H1 (cell line): ENCODE results near the gene MBD3L4. TPM values are rescaled to one million over a fixed set of nuclear protein-coding genes. Genes with fewer than 3 reads are reported as not detected.

ENCODE experiments used
- CTCF ChIA-PET: fragments of 300-600 bp; sonication (Branson Sonifier 250); formaldehyde crosslinking; loops from one replicate; lab custom pipeline; 2021; ENCODE audit not compliant: partially characterized antibody; lab: Charles Lee
- POLR2A ChIA-PET: fragments of 300-600 bp; sonication (Branson Sonifier 250); formaldehyde crosslinking; loops from one replicate; lab custom pipeline; 2021; ENCODE audit warnings: inconsistent platforms; ENCODE audit not compliant: partially characterized antibody; lab: Charles Lee
- DNase-seq, 2 experiments: peaks; one replicate each; pipeline versions ENCODE4 v3.0.0 to v3.0.0-alpha.2; 2010 to 2022; ENCODE audit warnings: low spot score in 2 of 2, low read depth in 1 of 2, mixed read lengths in 1 of 2
- FAIRE-seq: peaks from 2 replicates; lab custom pipeline; 2011; peaks lifted over from hg19 to GRCh38; lab: Jason Lieb, UNC
- H2AFZ ChIP-seq: 2 replicates; pipeline ENCODE4 v1.8.1; 2012; ENCODE audit warnings: low read length, inconsistent platforms
- H2AK5ac ChIP-seq: 2 replicates; pipeline ENCODE4 v1.6.1; 2013; ENCODE audit warnings: low read depth, low read length
- H2BK120ac ChIP-seq: replicated peaks from 2 replicates; pipeline ENCODE3; 2013; ENCODE audit warnings: low read depth, low read length, inconsistent platforms
- H2BK12ac ChIP-seq: 2 replicates; pipeline ENCODE4 v1.6.1; 2013; ENCODE audit warnings: low read depth, low read length
- H2BK15ac ChIP-seq: 2 replicates; pipeline ENCODE4 v1.6.1; 2013; ENCODE audit warnings: low read length
- H2BK20ac ChIP-seq: 2 replicates; pipeline ENCODE4 v1.6.1; 2013; ENCODE audit warnings: low read length
- H2BK5ac ChIP-seq: 2 replicates; pipeline ENCODE4 v1.6.1; 2013; ENCODE audit warnings: low read depth, low read length
- H3K14ac ChIP-seq: 2 replicates; pipeline ENCODE4 v1.6.1; 2013; ENCODE audit warnings: inconsistent platforms; ENCODE audit not compliant: insufficient read length
- H3K18ac ChIP-seq: 2 replicates; pipeline ENCODE4 v1.6.1; 2013; ENCODE audit warnings: low read length; ENCODE audit errors: extremely low read depth
- H3K23ac ChIP-seq: 2 replicates; pipeline ENCODE4 v1.6.1; 2013; ENCODE audit warnings: inconsistent platforms; ENCODE audit not compliant: insufficient read length
- H3K23me2 ChIP-seq: 2 replicates; pipeline ENCODE4 v1.6.1; 2013; ENCODE audit warnings: low read depth, low read length
- H3K27ac ChIP-seq: 2 replicates; pipeline ENCODE4 v1.6.1; 2011; ENCODE audit warnings: low read depth, low read length, inconsistent platforms
- H3K27me3 ChIP-seq, 4 experiments: replicated peaks in 1 of 4; 1 replicate in 1 of 4; 2 replicates in 3 of 4; pipeline versions ENCODE4 v1.6.1 to v1.8.1; 2011 to 2013; ENCODE audit warnings: low read length in 3 of 4, mild to moderate bottlenecking in 3 of 4, inconsistent platforms in 2 of 4, mixed read lengths in 2 of 4, moderate library complexity in 1 of 4; ENCODE audit not compliant: control insufficient read depth in 3 of 4, insufficient read depth in 3 of 4; ENCODE audit errors: extremely low read depth in 1 of 4
- H3K36me3 ChIP-seq, 4 experiments: 2 replicates each; pipeline versions ENCODE4 v1.6.1 to v1.8.1; 2011 to 2013; ENCODE audit warnings: mild to moderate bottlenecking in 4 of 4, low read length in 3 of 4, moderate library complexity in 2 of 4, control low read depth in 1 of 4, inconsistent platforms in 1 of 4; ENCODE audit not compliant: insufficient read depth in 4 of 4, control insufficient read depth in 2 of 4
- H3K4ac ChIP-seq: replicated peaks from 2 replicates; pipeline ENCODE3; 2013; ENCODE audit warnings: low read length, low read depth, mixed read lengths, inconsistent platforms; ENCODE audit not compliant: insufficient read length
- H3K4me1 ChIP-seq, 4 experiments: replicated peaks in 1 of 4; 1 replicate in 1 of 4; 2 replicates in 3 of 4; pipeline versions ENCODE4 v1.6.1 to v1.8.1; 2011 to 2013; ENCODE audit warnings: low read length in 3 of 4, inconsistent platforms in 2 of 4, mixed read lengths in 1 of 4; ENCODE audit not compliant: insufficient read depth in 4 of 4, control insufficient read depth in 3 of 4
- H3K4me2 ChIP-seq, 2 experiments: 2 replicates each; pipeline versions ENCODE4 v1.6.1 to v1.8.1; 2011 to 2013; ENCODE audit warnings: low read depth in 2 of 2, low read length in 2 of 2, control low read depth in 1 of 2, inconsistent platforms in 1 of 2, mild to moderate bottlenecking in 1 of 2; ENCODE audit not compliant: insufficient read depth in 1 of 2
- H3K4me3 ChIP-seq, 4 experiments: fragments of 200-600, 300-600 bp in 1 of 4; sonication (generic), shearing (Covaris generic), sonication (Bioruptor Twin) in 1 of 4; 2 replicates each; pipeline versions ENCODE4 v1.5.1 to v1.8.1; 2011 to 2016; ENCODE audit warnings: low read length in 4 of 4, low read depth in 3 of 4, control low read depth in 2 of 4, inconsistent platforms in 2 of 4, mild to moderate bottlenecking in 2 of 4, mixed read lengths in 1 of 4, moderate library complexity in 1 of 4; ENCODE audit not compliant: insufficient read depth in 2 of 4; ENCODE audit errors: extremely low read depth in 1 of 4
- H3K56ac ChIP-seq: replicated peaks from 2 replicates; pipeline ENCODE3; 2013; ENCODE audit warnings: low read depth, mild to moderate bottlenecking, mixed read lengths, low read length, inconsistent platforms; ENCODE audit not compliant: insufficient read length
- H3K79me1 ChIP-seq: 2 replicates; pipeline ENCODE4 v1.6.1; 2013; ENCODE audit warnings: low read depth, low read length, control low read depth
- H3K79me2 ChIP-seq, 2 experiments: 2 replicates each; pipeline versions ENCODE4 v1.6.1 to v1.8.1; 2012 to 2013; ENCODE audit warnings: low read length in 2 of 2, mild to moderate bottlenecking in 2 of 2, inconsistent platforms in 1 of 2; ENCODE audit not compliant: insufficient read depth in 2 of 2, control insufficient read depth in 1 of 2
- H3K9ac ChIP-seq, 4 experiments: replicated peaks in 1 of 4; 1 replicate in 1 of 4; 2 replicates in 3 of 4; pipeline versions ENCODE4 v1.6.1 to v1.8.1; 2011 to 2013; ENCODE audit warnings: low read depth in 3 of 4, low read length in 3 of 4, control low read depth in 2 of 4, mild to moderate bottlenecking in 2 of 4, moderate library complexity in 2 of 4, inconsistent platforms in 1 of 4; ENCODE audit errors: extremely low read depth in 1 of 4
- H3K9me3 ChIP-seq, 2 experiments: 2 replicates each; pipeline versions ENCODE4 v1.6.1 to v1.8.1; 2012 to 2013; ENCODE audit warnings: mild to moderate bottlenecking in 2 of 2, moderate library complexity in 2 of 2, control low read depth in 1 of 2, inconsistent platforms in 1 of 2, low read depth in 1 of 2, low read length in 1 of 2, mixed read lengths in 1 of 2; ENCODE audit not compliant: insufficient read depth in 2 of 2
- H4K20me1 ChIP-seq, 2 experiments: replicated peaks in 1 of 2; 2 replicates each; pipeline versions ENCODE3 to v1.8.1; 2011 to 2013; ENCODE audit warnings: inconsistent platforms in 2 of 2, low read length in 2 of 2, mild to moderate bottlenecking in 1 of 2; ENCODE audit not compliant: insufficient read depth in 2 of 2, control insufficient read depth in 1 of 2
- H4K5ac ChIP-seq: 2 replicates; pipeline ENCODE4 v1.6.1; 2013; ENCODE audit warnings: low read length, low read depth, mixed read lengths, inconsistent platforms; ENCODE audit not compliant: insufficient read length
- H4K8ac ChIP-seq: 2 replicates; pipeline ENCODE4 v1.8.0; 2013; ENCODE audit warnings: mild to moderate bottlenecking, moderate library complexity, low read length, inconsistent platforms; ENCODE audit not compliant: insufficient read depth; ENCODE audit errors: extremely low read depth
- H4K91ac ChIP-seq: replicated peaks from 2 replicates; pipeline ENCODE3; 2013; ENCODE audit warnings: low read length, mixed read lengths, inconsistent platforms; ENCODE audit not compliant: insufficient read length
- CBX8 ChIP-seq: fragments of 300-800, 300-1000 bp; sonication (generic); IDR thresholded peaks from 2 replicates; pipeline ENCODE4 v1.7.1; 2016; ENCODE audit warnings: low read depth, low read length, borderline replicate concordance
- CEBPB ChIP-seq: IDR thresholded peaks from 2 replicates; pipeline ENCODE4 v1.6.1; 2012; ENCODE audit warnings: low read depth, low read length
- CREB1 ChIP-seq: IDR thresholded peaks from 2 replicates; pipeline ENCODE4 v1.6.1; 2012; ENCODE audit warnings: inconsistent platforms
- GABPA ChIP-seq: IDR thresholded peaks from 2 replicates; pipeline ENCODE4 v1.6.1; 2011; ENCODE audit warnings: mild to moderate bottlenecking, low read length, moderate library complexity, borderline replicate concordance; ENCODE audit not compliant: insufficient read depth
- HDAC6 ChIP-seq: IDR thresholded peaks from one replicate; pipeline ENCODE4 v1.7.1; 2012; ENCODE audit warnings: low read depth, mild to moderate bottlenecking, inconsistent platforms, low read length, moderate library complexity
- KDM1A ChIP-seq: fragments of 200-600, 300-600 bp; sonication (generic); IDR thresholded peaks from 2 replicates; pipeline ENCODE4 v1.7.1; 2016; ENCODE audit warnings: mild to moderate bottlenecking, low read length, borderline replicate concordance
- SP1 ChIP-seq: IDR thresholded peaks from 2 replicates; pipeline ENCODE4 v1.6.1; 2011; ENCODE audit warnings: low read depth, low read length
- WGBS, 2 experiments: shearing (Covaris generic) in 1 of 2; methylation state at CpG; one replicate each; pipeline versions ENCODE4 v1.1.6 to v1.1.7; 2013 to 2015; ENCODE audit warnings: low lambda C conversion rate in 2 of 2, mixed read lengths in 2 of 2, inconsistent platforms in 1 of 2, low coverage in 1 of 2, missing lambda C conversion rate in 1 of 2; ENCODE audit not compliant: insufficient replicate concordance in 2 of 2, insufficient coverage in 1 of 2, insufficient read length in 1 of 2; ENCODE audit errors: extremely low coverage in 1 of 2, missing lambda C conversion rate in 1 of 2; 5-methylcytosine and 5-hydroxymethylcytosine counted together
- polyA plus RNA-seq, 7 experiments: library from polyadenylated mRNA; depleted of rRNA in 3 of 7; stranded (reverse) in 5 of 7; unstranded in 2 of 7; fragments of >200 nt in 5 of 7; fragments of 200-250 nt in 2 of 7; gene quantifications; 1 replicate in 5 of 7; 2 replicates in 1 of 7; 4 replicates in 1 of 7; pipeline versions ENCODE4 v1.2.1 to v1.2.3, GENCODE V29; 2011 to 2013; ENCODE audit warnings: missing spikeins in 2 of 7, mixed read lengths in 2 of 7
- total RNA-seq: library from RNA; stranded (reverse); fragmentation: NEBNext Ultra II Directional; extraction: Animal tissue kit (Norgen Biotek cat#: 25700); gene quantifications from 2 replicates; pipeline ENCODE4 v1.2.1, GENCODE V29; 2021
- TF ChIP-seq, protein P1 (sequence below): IDR thresholded peaks from 2 replicates; pipeline ENCODE4 v1.6.1; 2012; ENCODE audit warnings: low read length, inconsistent platforms

The MBD3L4 gene
- total and polyA plus RNA-seq, 2 of the 8 experiments (the other 6 are each of a cell fraction or from before 2014, with no cell fraction given), result not detected

DNA sequence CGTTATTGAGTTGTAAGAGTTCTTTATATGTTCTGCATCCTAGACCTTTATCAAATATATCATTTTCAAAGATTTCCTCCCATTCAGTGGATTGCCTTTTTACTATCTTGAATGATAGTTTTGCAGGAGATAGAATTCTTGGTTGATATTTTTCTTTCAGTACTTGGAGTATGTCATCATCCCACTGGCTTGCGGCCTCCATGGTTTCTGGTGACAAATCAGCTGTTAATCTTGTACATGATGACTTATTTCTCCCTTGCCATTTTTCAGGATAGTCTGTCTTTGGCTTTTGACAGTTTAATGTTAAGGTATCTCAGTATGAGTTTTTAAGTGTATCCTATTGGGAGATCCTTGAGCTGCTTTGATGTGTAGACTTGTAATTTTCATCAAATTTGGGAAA, 38.0 kb upstream of the MBD3L4 start:
- H2BK15ac ChIP-seq, result no peak overlapping the region
- H3K18ac ChIP-seq, result no peak overlapping the region
- no peak overlapping the region for H4K5ac ChIP-seq
- H3K23ac ChIP-seq, result no peak overlapping the region
- H3K27me3 ChIP-seq, result no peaks in the 10 kb centered on the region
- H2BK5ac ChIP-seq, result no peak overlapping the region
- peaks cover 34 to 96% (median 68%) of the 10 kb centered on the region in 4 experiments for H3K36me3 ChIP-seq
- no peak overlapping the region for H3K56ac ChIP-seq
- H3K9me3 ChIP-seq, result peaks cover 52 to 69% of the 10 kb centered on the region in 2 experiments
- H3K79me1 ChIP-seq, result no peaks in the 10 kb centered on the region
- no peak overlapping the region for H3K9ac ChIP-seq
- no peak overlapping the region for H2AK5ac ChIP-seq
- H3K79me2 ChIP-seq, result no peaks in the 10 kb centered on the region
- no peaks in the 10 kb centered on the region for H3K4me1 ChIP-seq
- no peak overlapping the region for H3K14ac ChIP-seq
- H2BK120ac ChIP-seq, result no peak overlapping the region
- POLR2A ChIA-PET, result interaction anchor here (1.5 kb wide), 1 partner anchor 8 kb away, joined by 6 read pairs; no protein-coding TSS in a partner anchor
- no peak overlapping the region for H2BK12ac ChIP-seq
- WGBS, 2 experiments, result 98% methylated on average over 2 of the region's 2 CpGs; no CpG with 5 or more reads in 1 of the 2 experiments
- H2BK20ac ChIP-seq, result no peak overlapping the region
- no peak overlapping the region for H3K4me3 ChIP-seq
- DNase-seq, result no peak
- no peaks in the 10 kb centered on the region for H3K23me2 ChIP-seq
- H3K4me2 ChIP-seq, result no peak overlapping the region
- FAIRE-seq, result no peak
- no peak overlapping the region for H3K27ac ChIP-seq
- CTCF ChIA-PET, result no interaction called here
- no peak overlapping the region for H3K4ac ChIP-seq
- TF ChIP-seq HDAC6 (no peak), CREB1 (no peak), CEBPB (no peak), CBX8 (no peak), KDM1A (no peak), GABPA (no peak), SP1 (no peak)
- TF ChIP-seq, protein P1, sequence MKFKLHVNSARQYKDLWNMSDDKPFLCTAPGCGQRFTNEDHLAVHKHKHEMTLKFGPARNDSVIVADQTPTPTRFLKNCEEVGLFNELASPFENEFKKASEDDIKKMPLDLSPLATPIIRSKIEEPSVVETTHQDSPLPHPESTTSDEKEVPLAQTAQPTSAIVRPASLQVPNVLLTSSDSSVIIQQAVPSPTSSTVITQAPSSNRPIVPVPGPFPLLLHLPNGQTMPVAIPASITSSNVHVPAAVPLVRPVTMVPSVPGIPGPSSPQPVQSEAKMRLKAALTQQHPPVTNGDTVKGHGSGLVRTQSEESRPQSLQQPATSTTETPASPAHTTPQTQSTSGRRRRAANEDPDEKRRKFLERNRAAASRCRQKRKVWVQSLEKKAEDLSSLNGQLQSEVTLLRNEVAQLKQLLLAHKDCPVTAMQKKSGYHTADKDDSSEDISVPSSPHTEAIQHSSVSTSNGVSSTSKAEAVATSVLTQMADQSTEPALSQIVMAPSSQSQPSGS, result no peak
- no peak overlapping the region for H4K8ac ChIP-seq
- H4K91ac ChIP-seq, result no peak overlapping the region
- no peak overlapping the region for H2AFZ ChIP-seq
- no peaks in the 10 kb centered on the region for H4K20me1 ChIP-seq
